ENCODE measurements around the gene VPS29. TPM values are rescaled to one million over a fixed set of nuclear protein-coding genes. Genes with fewer than 3 reads are reported as not detected.
"Not testable (repeated sequence)": the region's sequence is repeated elsewhere in the genome, so short reads cannot be mapped to it uniquely, and the experiment has no call there.

VPS29 gene
- total RNA-seq, 4 donors from 2014 or later, result 16.3 to 142 (median 79.3) TPM

DNA sequence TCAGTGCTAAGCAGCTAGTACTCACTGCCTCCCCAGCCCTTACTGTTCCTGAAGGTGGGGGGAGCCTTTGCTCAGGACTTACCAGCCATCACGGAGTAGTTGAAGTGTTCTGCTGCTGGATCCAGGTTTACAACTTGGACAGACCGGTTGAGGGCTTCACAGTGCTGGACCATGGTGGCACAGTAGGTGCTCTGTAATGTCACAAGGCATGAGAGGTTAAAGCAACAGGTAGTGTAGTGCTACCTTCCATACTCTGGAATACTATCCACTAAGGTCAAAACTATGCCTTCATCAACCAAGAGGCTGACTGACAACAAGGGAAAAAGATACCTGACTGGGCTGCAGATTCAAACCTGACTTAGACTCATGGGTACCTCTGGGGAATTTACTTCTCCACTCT lies 36.9 kb downstream of the VPS29 start:
- intact Hi-C loops (cut with DNase I; ENCODE audit: low total_unique reads), result no loop called here
- no peak overlapping the region for H3K27ac ChIP-seq
- peaks cover 0 to 8% (median 2%) of the 10 kb centered on the region in 4 donors for H3K36me3 ChIP-seq
- no peak for DNase-seq
- in situ Hi-C loops (cut with MboI; ENCODE audit: low pct_ligation_motif_present in 1 of 4, low pct_unique_long_range_greater_than_20kb in 1 of 4, low sequenced_read_pairs in 3 of 4), result loop anchor here in 2 of 4 donors (25.0 kb wide), 2 partner anchors 272 to 372 kb away; partner anchors contain the start of genes CCDC63 (in 2 of the 2) and PPP1CC (in 1 of the 2)
- WGBS, 2 donors (ENCODE audit: low coverage in 1 of 2), result 90% methylated on average over 2 of the region's 2 CpGs; no CpG with 5 or more reads in 1 of the 2 donors
- H3K4me1 ChIP-seq, result peaks cover 8 to 33% (median 24%) of the 10 kb centered on the region in 4 donors
- H3K4me3 ChIP-seq, result no peak overlapping the region
- H3K27me3 ChIP-seq, result no peaks in the 10 kb centered on the region
- H3K9me3 ChIP-seq, result no peaks in the 10 kb centered on the region
- TF ChIP-seq EP300 (IDR thresholded peaks at IDR 0.05; ENCODE audit: low read depth), result no peak
- no peak for TF ChIP-seq POLR2A (IDR thresholded peaks at IDR 0.05)
- TF ChIP-seq POLR2AphosphoS5 (IDR thresholded peaks at IDR 0.05), result no peak
- TF ChIP-seq CTCF (IDR thresholded peaks at IDR 0.05), result no peak

DNA sequence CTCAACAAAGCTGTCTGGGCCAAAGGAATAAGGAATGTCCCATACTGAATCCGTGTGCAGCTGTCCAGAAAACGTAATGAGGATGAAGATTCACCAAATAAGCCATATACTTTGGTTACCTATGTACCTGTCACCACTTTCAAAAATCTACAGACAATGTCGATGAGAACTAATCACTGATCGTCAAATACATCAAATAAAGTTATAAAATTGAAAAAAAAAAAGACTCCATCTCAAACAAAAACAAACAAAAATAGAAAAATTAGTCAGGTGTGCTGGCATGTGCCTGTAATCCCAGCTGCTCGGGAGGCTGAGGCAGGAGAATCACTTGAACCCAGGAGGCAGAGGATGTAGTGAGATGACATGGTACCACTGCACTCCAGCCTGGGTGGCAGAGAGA lies 40.7 kb downstream of the VPS29 start:
- H3K27me3 ChIP-seq; H3K9me3 ChIP-seq; DNase-seq; H3K27ac ChIP-seq; H3K4me1 ChIP-seq; intact Hi-C loops (cut with DNase I; ENCODE audit: low total_unique reads); H3K4me3 ChIP-seq; H3K36me3 ChIP-seq: not testable (repeated sequence)
- WGBS, 2 donors (ENCODE audit: low coverage in 1 of 2), result 85 to 88% methylated on average over 5 of the region's 5 CpGs
- in situ Hi-C loops (cut with MboI; ENCODE audit: low pct_ligation_motif_present in 1 of 4, low pct_unique_long_range_greater_than_20kb in 1 of 4, low sequenced_read_pairs in 3 of 4), result loop anchor here in 2 of 4 donors (25.0 kb wide), 2 partner anchors 276 to 376 kb away; partner anchors contain the start of genes CCDC63 (in 2 of the 2) and PPP1CC (in 1 of the 2)

DNA sequence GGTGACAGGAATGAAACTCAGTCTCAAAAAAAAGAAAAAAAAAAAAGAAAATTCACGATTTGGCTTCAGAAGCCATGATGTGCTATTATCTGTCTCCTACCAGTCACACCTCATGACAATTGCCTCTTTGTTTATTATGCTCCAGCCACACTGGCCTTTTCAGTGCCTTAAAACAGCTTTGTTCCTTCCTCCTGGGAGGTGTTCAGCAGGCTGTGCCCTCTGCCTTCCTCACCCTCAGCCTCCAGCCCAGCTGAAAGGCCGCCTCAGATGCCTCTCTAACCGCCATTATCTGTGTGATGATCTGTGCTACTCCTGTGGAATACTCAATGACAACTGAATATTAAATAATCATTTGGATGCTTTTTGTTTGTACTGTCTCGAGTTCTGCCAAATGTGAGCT lies 43.2 kb downstream of the VPS29 start:
- Histone ChIP-seq H3K36me3 (peaks cover 0 to 8% (median 2%) of the 10 kb centered on the region in 4 donors), H3K27me3 (no peaks in the 10 kb centered on the region), H3K27ac (no peak overlapping the region), H3K4me3 (no peak overlapping the region), H3K4me1 (no peaks in the 10 kb centered on the region), H3K9me3 (no peaks in the 10 kb centered on the region)
- no peak for DNase-seq
- in situ Hi-C loops (cut with MboI; ENCODE audit: low pct_ligation_motif_present in 1 of 4, low pct_unique_long_range_greater_than_20kb in 1 of 4, low sequenced_read_pairs in 3 of 4), result loop anchor here in 2 of 4 donors (10.0 to 25.0 kb wide), 4 partner anchors 46 to 379 kb away; partner anchors contain the start of genes CCDC63 (in 2 of the 2), PPP1CC (in 1 of the 2), RAD9B (in 1 of the 2) and VPS29 (in 1 of the 2)
- TF ChIP-seq POLR2AphosphoS5 (IDR thresholded peaks at IDR 0.05) (no peak), CTCF (IDR thresholded peaks at IDR 0.05) (no peak), EP300 (IDR thresholded peaks at IDR 0.05; ENCODE audit: low read depth) (no peak), POLR2A (IDR thresholded peaks at IDR 0.05) (no peak)
- intact Hi-C loops (cut with DNase I; ENCODE audit: low total_unique reads), result no loop called here
- WGBS, 2 donors (ENCODE audit: low coverage in 1 of 2), result 86 to 93% methylated on average over 3 to 4 of the region's 4 CpGs

- no peak overlapping the region for H3K27ac ChIP-seq
- H3K4me1 ChIP-seq, result peaks cover 0 to 10% (median 8%) of the 10 kb centered on the region in 4 donors
- DNase-seq, result no peak
- peaks cover 0 to 7% (median 2%) of the 10 kb centered on the region in 4 donors for H3K36me3 ChIP-seq
- intact Hi-C loops (cut with DNase I; ENCODE audit: low total_unique reads), result loop anchor here (5.0 kb wide), 1 partner anchor 149 kb away; no protein-coding TSS in a partner anchor
- in situ Hi-C loops (cut with MboI; ENCODE audit: low pct_ligation_motif_present in 1 of 4, low pct_unique_long_range_greater_than_20kb in 1 of 4, low sequenced_read_pairs in 3 of 4), result loop anchor here in 2 of 4 donors (10.0 to 25.0 kb wide), 4 partner anchors 51 to 384 kb away; partner anchors contain the start of genes CCDC63 (in 2 of the 2), PPP1CC (in 1 of the 2), RAD9B (in 1 of the 2) and VPS29 (in 1 of the 2)
- WGBS, 2 donors (ENCODE audit: low coverage in 1 of 2), result 87 to 92% methylated on average over 4 of the region's 4 CpGs
- TF ChIP-seq POLR2A (IDR thresholded peaks at IDR 0.05), result no peak
- no peak overlapping the region for H3K4me3 ChIP-seq
- no peaks in the 10 kb centered on the region for H3K9me3 ChIP-seq
- H3K27me3 ChIP-seq, result no peaks in the 10 kb centered on the region
Measured at GRCh38 chr12:110453569-110454296, 48.2 kb downstream of the VPS29 start.

DNA sequence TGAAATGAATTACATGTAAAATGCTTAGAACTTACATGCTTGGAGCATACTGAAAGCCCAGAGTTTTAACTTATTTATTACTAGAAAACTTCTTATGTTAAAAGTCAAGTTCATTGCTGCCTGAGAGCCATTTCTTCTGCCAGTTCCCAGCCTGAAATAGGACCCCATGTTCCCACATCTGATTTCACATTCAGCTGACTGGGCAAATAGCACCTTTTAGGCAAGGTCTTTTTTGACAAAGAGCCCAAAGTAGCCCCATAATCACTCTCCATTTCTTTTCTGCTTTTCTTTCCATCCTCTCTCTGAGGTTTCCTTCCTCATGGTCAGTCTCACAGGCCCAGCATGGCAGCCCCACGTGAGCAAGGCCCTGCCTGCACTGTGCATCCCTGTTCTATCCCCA lies 50.6 kb downstream of the VPS29 start:
- Histone ChIP-seq H3K9me3 (no peaks in the 10 kb centered on the region), H3K27me3 (no peaks in the 10 kb centered on the region), H3K4me1 (peaks cover 4 to 27% (median 17%) of the 10 kb centered on the region in 4 donors), H3K27ac (peak overlapping the region in 1 of 4 donors; percentile 99), H3K4me3 (no peak overlapping the region), H3K36me3 (peaks cover 0 to 7% (median 2%) of the 10 kb centered on the region in 4 donors)
- intact Hi-C loops (cut with DNase I; ENCODE audit: low total_unique reads), result loop anchor here (5.0 kb wide), 1 partner anchor 151 kb away; no protein-coding TSS in a partner anchor
- TF ChIP-seq CTCF (IDR thresholded peaks at IDR 0.05) (no peak), EP300 (IDR thresholded peaks at IDR 0.05; ENCODE audit: low read depth) (no peak), POLR2AphosphoS5 (IDR thresholded peaks at IDR 0.05) (no peak), POLR2A (IDR thresholded peaks at IDR 0.05) (no peak)
- in situ Hi-C loops (cut with MboI; ENCODE audit: low pct_ligation_motif_present in 1 of 4, low pct_unique_long_range_greater_than_20kb in 1 of 4, low sequenced_read_pairs in 3 of 4), result loop anchor here in 2 of 4 donors (10.0 to 25.0 kb wide), 4 partner anchors 54 to 386 kb away; partner anchors contain the start of genes CCDC63 (in 2 of the 2), PPP1CC (in 1 of the 2), RAD9B (in 1 of the 2) and VPS29 (in 1 of the 2)
- 75% methylated on average over 1 of the region's 1 CpG; no CpG with 5 or more reads in 1 of the 2 donors for WGBS, 2 donors (ENCODE audit: low coverage in 1 of 2)
- no peak for DNase-seq

Data from transverse colon (tissue), 4 donors.